ENCODE measurements around the gene ZNF70.

The ZNF70 gene

DNA sequence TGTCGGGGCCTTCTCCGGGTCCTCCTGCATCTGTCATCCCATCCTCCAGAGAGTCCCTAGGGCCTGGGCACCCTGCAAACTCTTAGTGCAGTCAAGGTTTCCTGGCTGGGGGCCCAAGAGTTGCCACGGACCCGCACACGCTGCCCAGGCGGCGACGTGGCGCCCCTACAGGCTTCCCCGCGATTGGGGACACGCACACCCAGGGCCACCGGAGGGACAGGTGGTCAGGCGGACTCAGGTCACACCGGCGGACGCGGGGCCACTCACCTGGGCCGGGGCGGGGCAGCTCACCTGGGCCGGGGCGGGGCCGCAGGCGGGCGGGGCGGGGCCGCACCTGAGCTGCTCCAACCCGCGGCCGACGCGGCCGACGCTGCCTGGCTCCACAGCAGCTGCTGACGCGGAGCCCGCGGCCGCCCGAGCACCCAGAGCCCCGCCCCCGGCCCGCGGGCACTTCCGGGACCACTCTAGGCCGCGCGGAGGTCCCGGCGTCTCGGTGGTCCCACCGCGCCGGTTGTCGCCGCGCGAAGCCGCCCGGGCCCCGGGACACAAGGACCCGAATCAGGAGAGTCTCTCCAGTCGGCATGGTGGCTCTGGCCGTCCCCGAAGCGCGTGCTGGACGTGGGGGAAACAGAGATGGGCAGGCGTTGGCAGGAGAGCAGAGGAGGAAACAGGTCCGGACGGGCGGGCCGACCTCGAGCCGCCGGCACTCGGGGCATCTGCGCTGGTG is at the start of gene ZNF70:
TSS of gene ZNF70 (minus strand) at position 399 of the 727 bp plus-strand sequence. CDS start 5,972 bp downstream, outside the sequence.
- Histone ChIP-seq H3K27me3 (ENCODE audit: insufficient read depth, low read length) (no peaks in the 10 kb centered on the region), H2AFZ (ENCODE audit: low read depth, low read length) (peak within 1 kb of the TSS; percentile 70), H3K4me1 (ENCODE audit: insufficient read depth, low read length) (peaks cover 14% of the 10 kb centered on the region), H3K36me3 (ENCODE audit: insufficient read depth, low read length) (peaks cover under 1% of the 10 kb centered on the region), H3K4me3 (ENCODE audit: low read length) (peak within 1 kb of the TSS; percentile 97), H3K9me3 (ENCODE audit: low read length) (no peaks in the 10 kb centered on the region)

DNA sequence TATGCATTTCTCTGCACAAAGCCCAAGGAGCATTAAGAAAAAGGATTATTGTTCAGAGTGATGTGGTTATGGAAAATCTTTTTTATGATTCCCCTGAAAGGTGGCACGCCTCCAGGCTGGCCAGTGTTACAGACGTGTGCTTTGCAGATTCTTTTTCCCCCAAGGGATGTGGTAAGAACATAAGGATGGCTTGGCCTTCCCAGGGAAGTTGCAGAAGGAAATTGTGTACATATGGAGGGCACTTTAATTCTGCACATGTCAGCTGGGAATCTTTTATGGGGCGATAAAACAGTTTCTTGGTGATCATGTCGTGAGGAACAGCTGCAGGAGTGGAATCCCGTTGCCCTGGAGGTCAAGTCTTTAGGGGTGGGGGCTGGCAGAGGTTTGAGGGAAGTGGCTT is 45.5 kb upstream of the ZNF70 start:
- no peaks in the 10 kb centered on the region for H3K27me3 ChIP-seq (ENCODE audit: insufficient read depth, low read length)
- peaks cover 76% of the 10 kb centered on the region for H3K36me3 ChIP-seq (ENCODE audit: insufficient read depth, low read length)
- no peaks in the 10 kb centered on the region for H3K9me3 ChIP-seq (ENCODE audit: low read length)
- no peak overlapping the region for H2AFZ ChIP-seq (ENCODE audit: low read depth, low read length)
- no peak overlapping the region for H3K4me3 ChIP-seq (ENCODE audit: low read length)
- no peaks in the 10 kb centered on the region for H3K4me1 ChIP-seq (ENCODE audit: insufficient read depth, low read length)

DNA sequence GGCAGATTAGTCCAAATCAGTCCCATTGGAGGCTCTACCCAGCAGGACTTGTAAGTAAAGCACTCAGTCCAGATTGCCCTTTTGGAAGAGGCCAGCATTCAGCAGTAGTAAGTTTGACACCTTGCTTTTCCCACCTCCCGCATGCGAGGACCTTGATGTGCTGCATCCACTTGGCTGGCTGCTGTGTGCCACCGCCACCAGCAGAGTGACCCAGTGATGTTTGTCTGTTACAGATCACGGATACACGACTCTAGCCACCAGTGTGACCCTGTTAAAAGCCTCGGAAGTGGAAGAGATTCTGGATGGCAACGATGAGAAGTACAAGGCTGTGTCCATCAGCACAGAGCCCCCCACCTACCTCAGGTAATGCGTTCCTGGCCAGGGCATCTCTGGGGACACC is 42.4 kb upstream of the ZNF70 start:
- H3K27me3 ChIP-seq (ENCODE audit: insufficient read depth, low read length) = no peaks in the 10 kb centered on the region
- H3K9me3 ChIP-seq (ENCODE audit: low read length) = no peaks in the 10 kb centered on the region
- no peak overlapping the region for H2AFZ ChIP-seq (ENCODE audit: low read depth, low read length)
- no peaks in the 10 kb centered on the region for H3K4me1 ChIP-seq (ENCODE audit: insufficient read depth, low read length)
- H3K4me3 ChIP-seq (ENCODE audit: low read length) = no peak overlapping the region
- H3K36me3 ChIP-seq (ENCODE audit: insufficient read depth, low read length) = peaks cover 59% of the 10 kb centered on the region

DNA sequence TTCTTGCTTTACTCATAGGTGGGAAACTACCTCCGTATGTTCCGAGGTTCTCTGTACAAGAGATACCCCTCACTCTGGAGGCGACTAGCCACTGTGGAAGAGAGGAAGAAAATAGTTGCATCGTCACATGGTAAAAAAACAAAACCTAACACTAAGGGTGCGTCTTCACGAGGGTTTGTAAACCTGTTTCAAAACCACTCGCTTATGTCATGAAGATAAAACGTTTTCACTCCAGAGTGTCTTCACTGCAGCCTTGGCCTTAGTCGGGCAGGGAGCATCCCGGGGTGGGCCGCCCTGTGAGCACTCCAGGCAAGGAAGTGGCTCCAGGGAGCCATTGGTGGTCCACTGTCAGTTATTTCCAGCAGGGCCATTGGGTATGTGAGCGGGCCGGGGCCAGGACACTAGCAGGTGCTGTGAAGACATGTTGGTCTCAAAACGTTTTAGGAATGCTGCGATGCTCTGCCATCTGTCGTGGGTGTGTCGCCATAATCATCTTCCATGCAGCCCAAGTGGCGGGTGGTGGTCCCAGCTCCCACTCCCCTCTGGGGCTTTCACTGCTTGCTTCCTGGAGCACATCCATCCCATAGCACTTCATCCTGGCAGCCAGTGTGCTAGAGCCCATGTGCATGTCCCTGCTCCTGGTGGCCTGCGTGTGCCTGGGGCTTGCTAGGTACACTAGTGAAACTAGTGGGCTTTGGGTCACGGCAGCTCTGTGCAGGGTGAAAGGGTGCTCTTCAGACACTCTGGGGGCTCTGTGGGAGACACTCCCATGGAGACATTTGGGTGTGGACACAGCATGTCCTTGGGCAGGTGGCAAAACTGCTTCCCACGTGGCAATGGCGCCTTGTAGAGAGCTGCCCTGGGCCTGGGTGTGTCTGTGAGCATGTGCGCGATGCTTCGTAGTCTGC is 41.1 kb upstream of the ZNF70 start:
- no peaks in the 10 kb centered on the region for H3K9me3 ChIP-seq (ENCODE audit: low read length)
- no peak overlapping the region for H3K4me3 ChIP-seq (ENCODE audit: low read length)
- no peaks in the 10 kb centered on the region for H3K27me3 ChIP-seq (ENCODE audit: insufficient read depth, low read length)
- H2AFZ ChIP-seq (ENCODE audit: low read depth, low read length) = no peak overlapping the region
- H3K4me1 ChIP-seq (ENCODE audit: insufficient read depth, low read length) = peaks cover 9% of the 10 kb centered on the region
- H3K36me3 ChIP-seq (ENCODE audit: insufficient read depth, low read length) = peaks cover 51% of the 10 kb centered on the region

DNA sequence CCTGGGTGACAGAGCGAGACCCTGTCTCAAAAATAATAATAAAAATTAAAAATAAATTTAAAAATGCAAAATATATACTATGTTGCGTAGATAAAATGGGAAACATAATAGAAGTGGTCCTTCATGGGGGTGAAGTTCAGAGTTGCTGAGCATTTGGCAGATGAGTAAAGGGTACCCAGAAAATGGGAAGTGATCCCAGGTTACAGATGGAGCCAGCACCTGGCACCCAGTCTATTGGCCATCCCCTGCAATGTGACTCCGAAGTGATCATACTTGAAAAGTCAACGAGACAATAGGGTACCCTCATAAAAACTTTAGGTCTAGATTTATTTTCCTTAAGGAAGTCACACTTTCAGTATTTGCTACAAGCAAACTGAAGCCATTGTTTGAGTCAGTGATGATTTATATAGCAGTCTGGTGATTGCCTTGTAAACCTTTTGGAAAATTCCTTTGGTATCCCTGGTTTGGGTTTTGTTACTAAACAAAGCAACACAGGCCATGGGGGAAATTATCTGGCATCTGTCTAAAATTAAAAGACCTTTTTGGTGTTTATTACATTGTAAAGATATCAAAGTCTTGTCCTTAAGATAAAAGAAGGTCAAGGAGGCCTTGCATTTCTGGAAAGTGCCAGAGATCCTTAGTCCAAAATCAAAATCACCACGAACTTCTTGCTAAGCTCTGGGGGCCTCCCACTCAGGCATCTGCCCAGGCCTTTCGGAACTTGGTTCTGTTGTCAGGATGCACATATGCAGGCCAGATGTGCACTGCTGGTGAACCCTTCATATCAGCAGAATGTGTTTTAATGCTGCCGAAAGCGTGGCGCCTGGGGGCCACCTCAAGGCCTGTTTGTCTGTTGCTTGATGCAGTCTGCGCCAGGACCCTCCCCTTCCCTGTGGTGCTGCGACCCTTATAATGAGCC is 40.2 kb upstream of the ZNF70 start:
- Histone ChIP-seq H3K9me3 (ENCODE audit: low read length) (no peaks in the 10 kb centered on the region), H3K36me3 (ENCODE audit: insufficient read depth, low read length) (peaks cover 45% of the 10 kb centered on the region), H3K4me3 (ENCODE audit: low read length) (no peak overlapping the region)

DNA sequence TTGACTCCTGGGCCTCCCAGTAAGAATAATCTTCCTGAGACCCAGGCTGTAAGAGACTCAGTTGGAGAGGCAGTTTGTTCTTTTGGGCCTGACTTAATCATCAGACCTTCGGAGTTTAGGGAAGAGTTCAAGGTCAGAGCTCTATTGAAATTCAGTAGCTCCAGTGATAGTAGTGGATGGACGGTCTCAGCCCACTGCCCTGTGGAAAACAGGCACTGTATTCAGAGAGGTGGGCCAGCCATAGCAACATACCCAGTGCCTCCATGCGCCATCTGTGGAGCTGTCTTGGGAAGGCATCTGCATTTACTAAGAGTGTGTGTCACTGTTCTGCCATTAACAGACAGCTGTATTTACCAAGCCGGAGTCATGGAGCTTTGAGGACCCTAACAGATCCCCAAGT is 38.7 kb upstream of the ZNF70 start:
- Histone ChIP-seq H3K36me3 (ENCODE audit: insufficient read depth, low read length) (peaks cover 37% of the 10 kb centered on the region), H3K9me3 (ENCODE audit: low read length) (no peaks in the 10 kb centered on the region), H3K27me3 (ENCODE audit: insufficient read depth, low read length) (no peaks in the 10 kb centered on the region), H3K4me3 (ENCODE audit: low read length) (no peak overlapping the region), H3K4me1 (ENCODE audit: insufficient read depth, low read length) (peaks cover 14% of the 10 kb centered on the region), H2AFZ (ENCODE audit: low read depth, low read length) (no peak overlapping the region)

More for the DNA sequence above, 40.2 kb upstream of the ZNF70 start:
- Histone ChIP-seq H3K27me3 (ENCODE audit: insufficient read depth, low read length) (no peaks in the 10 kb centered on the region), H2AFZ (ENCODE audit: low read depth, low read length) (no peak overlapping the region), H3K4me1 (ENCODE audit: insufficient read depth, low read length) (peaks cover 14% of the 10 kb centered on the region)

DNA sequence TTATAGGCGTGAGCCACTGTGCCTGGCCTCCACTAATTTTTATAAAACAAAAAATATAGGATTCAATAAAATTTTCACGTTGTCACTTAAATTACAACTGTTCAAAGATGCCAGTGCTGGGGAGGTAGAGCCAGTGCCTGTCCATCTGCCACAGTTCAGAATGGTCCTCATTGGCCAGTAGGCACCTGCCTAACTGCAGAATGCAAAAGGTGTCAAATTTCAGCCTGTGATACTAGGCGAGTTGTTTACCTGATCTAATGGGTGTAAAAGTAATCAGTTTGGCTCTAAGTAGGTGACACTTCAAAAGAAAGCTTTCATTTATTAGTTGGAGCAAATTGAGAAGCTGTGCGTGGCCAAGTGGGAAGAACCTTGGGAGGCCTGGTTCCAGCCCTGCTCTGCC is 38.2 kb upstream of the ZNF70 start:
- peaks cover 14% of the 10 kb centered on the region for H3K4me1 ChIP-seq (ENCODE audit: insufficient read depth, low read length)
- H3K9me3 ChIP-seq (ENCODE audit: low read length) = no peaks in the 10 kb centered on the region
- H2AFZ ChIP-seq (ENCODE audit: low read depth, low read length) = no peak overlapping the region
- peaks cover 31% of the 10 kb centered on the region for H3K36me3 ChIP-seq (ENCODE audit: insufficient read depth, low read length)
- no peak overlapping the region for H3K4me3 ChIP-seq (ENCODE audit: low read length)
- no peaks in the 10 kb centered on the region for H3K27me3 ChIP-seq (ENCODE audit: insufficient read depth, low read length)

DNA sequence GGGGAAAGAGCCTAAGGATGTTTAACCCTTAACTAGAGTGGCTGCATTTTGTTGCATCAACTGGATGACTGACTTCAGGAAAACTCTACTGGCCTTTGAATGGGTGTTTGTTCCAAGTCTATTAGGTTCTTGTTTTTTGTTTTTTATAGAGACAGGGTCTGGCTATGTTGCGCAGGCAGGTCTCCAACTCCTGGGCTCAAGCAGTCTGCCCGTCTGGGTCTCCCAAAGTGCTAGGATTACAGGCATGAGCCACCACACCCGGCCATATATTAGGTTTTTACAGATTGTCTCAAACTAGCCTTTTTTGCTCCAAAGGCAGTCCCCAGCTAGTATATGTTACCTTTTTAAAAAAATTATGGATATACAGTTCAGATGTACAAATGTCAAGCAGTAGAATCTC is 37.0 kb upstream of the ZNF70 start:
- no peak overlapping the region for H2AFZ ChIP-seq (ENCODE audit: low read depth, low read length)
- H3K9me3 ChIP-seq (ENCODE audit: low read length) = no peaks in the 10 kb centered on the region
- peaks cover 21% of the 10 kb centered on the region for H3K36me3 ChIP-seq (ENCODE audit: insufficient read depth, low read length)
- no peaks in the 10 kb centered on the region for H3K27me3 ChIP-seq (ENCODE audit: insufficient read depth, low read length)
- H3K4me3 ChIP-seq (ENCODE audit: low read length) = peak overlapping the region; percentile 74
- peaks cover 14% of the 10 kb centered on the region for H3K4me1 ChIP-seq (ENCODE audit: insufficient read depth, low read length)

DNA sequence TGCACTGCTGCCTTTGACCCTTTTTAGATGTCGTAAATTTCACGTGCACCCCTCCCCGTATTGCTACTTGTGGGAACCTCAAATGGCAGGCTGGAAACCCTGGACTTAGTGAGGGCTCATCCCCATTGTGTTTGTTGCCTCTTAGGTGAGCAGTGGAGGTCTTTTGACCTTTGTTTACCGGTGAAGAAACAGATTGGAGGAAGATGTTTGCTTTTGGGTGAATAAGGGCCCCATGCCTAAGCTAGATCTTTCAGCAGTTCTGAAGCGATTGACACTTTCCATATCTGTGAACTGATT is 36.6 kb upstream of the ZNF70 start:
- peaks cover 14% of the 10 kb centered on the region for H3K4me1 ChIP-seq (ENCODE audit: insufficient read depth, low read length)

DNA sequence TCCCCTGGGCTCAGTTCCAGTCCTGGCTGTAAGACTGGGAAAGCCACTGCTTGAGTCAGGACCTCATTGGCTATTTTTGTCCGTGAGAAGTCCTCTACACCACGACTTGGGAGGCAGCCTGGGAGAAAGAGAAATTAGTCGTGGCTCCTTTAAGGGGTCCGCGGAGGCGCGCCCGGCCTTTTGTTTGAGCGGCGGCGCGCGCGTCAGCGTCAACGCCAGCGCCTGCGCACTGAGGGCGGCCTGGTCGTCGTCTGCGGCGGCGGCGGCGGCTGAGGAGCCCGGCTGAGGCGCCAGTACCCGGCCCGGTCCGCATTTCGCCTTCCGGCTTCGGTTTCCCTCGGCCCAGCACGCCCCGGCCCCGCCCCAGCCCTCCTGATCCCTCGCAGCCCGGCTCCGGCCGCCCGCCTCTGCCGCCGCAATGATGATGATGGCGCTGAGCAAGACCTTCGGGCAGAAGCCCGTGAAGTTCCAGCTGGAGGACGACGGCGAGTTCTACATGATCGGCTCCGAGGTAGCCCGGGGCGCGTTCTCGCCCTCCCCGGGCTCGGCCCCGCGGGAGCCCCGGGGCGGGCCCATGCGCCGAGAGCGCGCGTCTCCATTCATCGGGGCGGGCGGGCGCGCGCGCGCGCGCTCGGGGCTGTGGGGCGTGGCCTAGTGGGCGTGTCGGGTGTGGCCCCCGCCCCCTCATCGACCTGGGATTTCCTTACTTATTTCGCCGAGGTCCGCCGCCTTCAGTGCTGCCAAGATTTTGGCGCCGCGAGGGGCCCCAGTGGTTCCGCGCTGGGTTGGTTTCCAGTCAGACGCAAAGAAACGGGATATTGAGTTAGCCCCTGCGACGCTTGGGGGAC is 36.1 kb upstream of the ZNF70 start, which contains the start of gene SMARCB1:
TSS of gene SMARCB1 (plus strand) at position 215 of the 848 bp plus-strand sequence. CDS start at position 419, 204 bp downstream.
- Histone ChIP-seq H3K9me3 (ENCODE audit: low read length) (no peaks in the 10 kb centered on the region), H3K27me3 (ENCODE audit: insufficient read depth, low read length) (no peaks in the 10 kb centered on the region), H3K4me3 (ENCODE audit: low read length) (peak within 1 kb of the TSS; percentile 74), H3K36me3 (ENCODE audit: insufficient read depth, low read length) (peaks cover 12% of the 10 kb centered on the region), H3K4me1 (ENCODE audit: insufficient read depth, low read length) (peaks cover 14% of the 10 kb centered on the region), H2AFZ (ENCODE audit: low read depth, low read length) (peak within 1 kb of the TSS; percentile 27)

More for the DNA sequence above, 36.6 kb upstream of the ZNF70 start:
- Histone ChIP-seq H3K9me3 (ENCODE audit: low read length) (no peaks in the 10 kb centered on the region), H3K4me3 (ENCODE audit: low read length) (peak overlapping the region; percentile 74), H3K27me3 (ENCODE audit: insufficient read depth, low read length) (no peaks in the 10 kb centered on the region), H2AFZ (ENCODE audit: low read depth, low read length) (no peak overlapping the region), H3K36me3 (ENCODE audit: insufficient read depth, low read length) (peaks cover 18% of the 10 kb centered on the region)

DNA sequence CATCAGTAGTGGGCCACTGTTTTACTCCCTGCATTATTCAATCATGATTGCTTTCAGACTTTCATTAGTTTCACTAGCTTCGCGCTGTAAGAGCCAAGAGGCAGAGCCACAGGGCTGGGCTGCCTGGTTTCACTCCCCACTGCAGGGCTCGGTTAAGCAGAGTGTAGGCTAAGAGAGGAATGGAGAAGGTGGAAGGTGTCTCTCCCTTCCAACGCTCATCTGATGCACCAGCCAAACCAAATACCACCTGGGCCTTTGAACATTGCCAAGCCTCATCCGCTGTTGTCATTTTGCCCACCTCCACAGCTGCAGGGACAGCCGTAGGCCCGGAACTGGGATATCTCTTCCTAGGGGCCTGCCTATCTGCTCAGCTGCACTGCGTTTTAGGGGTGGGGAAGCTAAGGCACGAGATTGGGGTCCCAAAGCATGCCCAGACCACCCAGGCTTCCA is 35.4 kb upstream of the ZNF70 start:
- H3K4me1 ChIP-seq (ENCODE audit: insufficient read depth, low read length) = peaks cover 14% of the 10 kb centered on the region

DNA sequence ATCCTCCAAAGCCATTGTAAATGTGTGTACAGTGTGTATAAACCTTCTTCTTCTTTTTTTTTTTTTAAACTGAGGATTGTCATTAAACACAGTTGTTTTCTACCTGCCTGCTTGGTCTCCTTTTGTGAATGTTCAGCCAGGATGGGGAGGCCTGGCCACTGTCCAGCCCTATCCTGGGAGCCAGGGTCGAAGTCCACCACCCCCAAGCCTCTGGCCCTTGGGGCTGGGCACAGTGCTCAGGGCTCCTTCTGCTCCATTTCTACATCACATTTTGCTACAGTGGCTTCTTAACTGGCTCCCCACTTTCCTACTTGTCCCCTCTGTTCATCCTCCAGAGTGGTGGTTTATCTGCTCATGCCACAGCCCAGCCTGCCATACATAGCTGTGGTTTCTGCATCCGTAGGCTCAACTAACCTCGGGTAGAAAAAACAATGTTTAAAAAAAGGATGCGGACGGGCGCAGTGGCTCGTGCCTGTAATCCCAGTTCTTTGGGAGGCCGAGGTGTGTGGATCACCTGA is 33.4 kb upstream of the ZNF70 start:
- H3K4me1 ChIP-seq (ENCODE audit: insufficient read depth, low read length) = peaks cover 14% of the 10 kb centered on the region
- no peaks in the 10 kb centered on the region for H3K36me3 ChIP-seq (ENCODE audit: insufficient read depth, low read length)
- H2AFZ ChIP-seq (ENCODE audit: low read depth, low read length) = no peak overlapping the region
- no peak overlapping the region for H3K4me3 ChIP-seq (ENCODE audit: low read length)
- H3K27me3 ChIP-seq (ENCODE audit: insufficient read depth, low read length) = no peaks in the 10 kb centered on the region
- H3K9me3 ChIP-seq (ENCODE audit: low read length) = no peaks in the 10 kb centered on the region

More for the DNA sequence above, 35.4 kb upstream of the ZNF70 start:
- H3K36me3 ChIP-seq (ENCODE audit: insufficient read depth, low read length) = peaks cover 5% of the 10 kb centered on the region
- no peaks in the 10 kb centered on the region for H3K9me3 ChIP-seq (ENCODE audit: low read length)
- peak overlapping the region; percentile 74 for H3K4me3 ChIP-seq (ENCODE audit: low read length)
- H3K27me3 ChIP-seq (ENCODE audit: insufficient read depth, low read length) = no peaks in the 10 kb centered on the region
- H2AFZ ChIP-seq (ENCODE audit: low read depth, low read length) = peak overlapping the region; percentile 27

Data from neuron (in vitro differentiated cells).